ENCODE data around the gene KLHL12.

Gene KLHL12

DNA sequence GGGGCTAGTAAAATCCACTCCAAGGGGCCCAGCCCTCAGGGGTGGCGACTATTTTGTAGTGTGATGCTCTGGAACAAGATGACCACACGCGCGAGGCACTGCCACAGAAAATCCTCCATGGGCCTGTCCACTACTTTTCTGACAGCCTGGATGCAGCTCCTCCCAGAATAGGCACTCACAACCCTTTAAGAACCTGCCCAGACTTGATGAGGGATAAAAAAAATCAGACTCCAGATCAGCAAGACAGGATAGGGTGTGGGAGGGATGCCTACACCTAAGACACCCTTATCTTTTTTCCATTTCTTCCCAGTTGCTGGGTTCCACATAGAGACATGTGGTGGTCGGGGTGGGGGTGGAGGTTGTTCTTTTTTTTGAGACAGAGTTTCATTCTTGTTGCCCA lies 82.8 kb downstream of the KLHL12 start:
- in situ Hi-C loops (cut with MboI; ENCODE audit: low sequenced_read_pairs): no loop called here

DNA sequence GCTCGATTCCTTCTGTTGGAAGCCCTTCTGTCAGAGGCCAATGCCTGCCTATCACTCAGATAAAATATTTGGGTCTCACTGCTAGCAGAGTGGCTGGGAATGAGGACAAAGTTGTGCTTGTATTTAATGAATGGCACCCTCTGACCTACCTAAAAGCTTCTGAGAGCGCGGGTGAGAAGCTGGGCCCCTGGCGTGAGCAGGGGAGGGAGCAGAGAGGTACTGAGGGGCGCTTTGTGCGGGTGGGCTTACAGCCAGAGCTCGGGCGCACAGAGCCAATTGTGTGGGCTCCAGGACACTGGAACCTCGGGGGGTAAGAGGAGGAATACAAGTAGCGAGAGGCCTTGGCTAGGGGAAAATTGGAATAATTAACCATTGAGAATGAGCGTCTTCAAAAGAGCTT lies 84.0 kb downstream of the KLHL12 start:
- in situ Hi-C loops (cut with MboI; ENCODE audit: low sequenced_read_pairs): no loop called here
